Cardiac fibroblast (primary cell): Measurements from ENCODE around the gene PLEKHF1.
"Not testable (repeated sequence)": the region's sequence is repeated elsewhere in the genome, so short reads cannot be mapped to it uniquely, and the experiment has no call there.

Experiments used
- DNase-seq, 2 donors: peaks; one replicate each; pipeline versions ENCODE4 v3.0.0 to v3.0.0-alpha.2; 2010; ENCODE audit warnings: low read depth in 2 of 2
- H3K4me3 ChIP-seq, 2 donors: replicated peaks in 1 of 2; 1 replicate in 1 of 2; 2 replicates in 1 of 2; pipeline ENCODE4 v1.5.1; 2011; ENCODE audit warnings: low read depth in 2 of 2, low read length in 2 of 2, mild to moderate bottlenecking in 2 of 2, moderate library complexity in 1 of 2
- TF ChIP-seq, protein P1 (sequence below): IDR thresholded peaks from one replicate; pipeline ENCODE4 v1.5.1; 2011; ENCODE audit warnings: low read depth, mild to moderate bottlenecking, low read length, inconsistent platforms

PLEKHF1 gene

DNA sequence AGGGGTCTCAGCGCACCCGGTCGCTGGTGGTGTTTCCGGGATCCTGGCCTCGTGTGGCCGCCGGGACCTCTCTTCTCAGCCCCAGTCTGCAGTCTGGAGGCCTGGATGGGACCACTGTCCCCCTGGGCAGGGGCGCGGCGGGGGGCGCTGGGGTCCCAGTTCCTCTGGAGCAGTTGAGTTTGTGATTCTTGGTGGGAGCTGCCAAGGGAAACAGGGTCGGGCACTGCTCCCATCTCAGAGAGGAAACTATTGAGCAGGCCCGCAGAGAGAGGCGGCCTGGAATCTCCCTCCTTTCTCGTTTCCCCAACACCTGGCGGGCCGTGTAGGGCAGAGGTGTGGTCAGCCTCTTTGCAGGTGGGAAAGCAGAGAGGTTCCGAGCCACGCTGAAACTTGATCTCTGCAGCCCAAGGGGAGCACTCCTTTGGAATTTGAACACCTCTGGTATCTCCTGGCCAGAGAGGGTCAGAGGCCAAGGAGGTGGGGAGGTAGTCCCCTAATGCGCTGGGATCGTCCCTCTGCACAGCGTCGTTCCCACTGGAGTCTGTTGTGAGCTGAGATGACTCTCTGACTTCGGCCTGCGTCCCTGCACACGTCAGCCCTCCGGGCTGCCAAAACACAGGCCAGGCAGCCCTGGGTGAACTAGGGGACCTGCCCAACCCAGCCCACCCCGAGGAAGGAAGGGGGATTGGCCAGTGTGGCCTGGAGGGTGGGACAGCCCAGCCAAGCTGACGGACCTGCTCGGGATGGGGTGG lies 741 bp downstream of the PLEKHF1 start:
- DNase-seq: peak; percentile 54 to 88
- peak overlapping the region; percentile 70 to 96 for H3K4me3 ChIP-seq
- TF ChIP-seq, protein P1, sequence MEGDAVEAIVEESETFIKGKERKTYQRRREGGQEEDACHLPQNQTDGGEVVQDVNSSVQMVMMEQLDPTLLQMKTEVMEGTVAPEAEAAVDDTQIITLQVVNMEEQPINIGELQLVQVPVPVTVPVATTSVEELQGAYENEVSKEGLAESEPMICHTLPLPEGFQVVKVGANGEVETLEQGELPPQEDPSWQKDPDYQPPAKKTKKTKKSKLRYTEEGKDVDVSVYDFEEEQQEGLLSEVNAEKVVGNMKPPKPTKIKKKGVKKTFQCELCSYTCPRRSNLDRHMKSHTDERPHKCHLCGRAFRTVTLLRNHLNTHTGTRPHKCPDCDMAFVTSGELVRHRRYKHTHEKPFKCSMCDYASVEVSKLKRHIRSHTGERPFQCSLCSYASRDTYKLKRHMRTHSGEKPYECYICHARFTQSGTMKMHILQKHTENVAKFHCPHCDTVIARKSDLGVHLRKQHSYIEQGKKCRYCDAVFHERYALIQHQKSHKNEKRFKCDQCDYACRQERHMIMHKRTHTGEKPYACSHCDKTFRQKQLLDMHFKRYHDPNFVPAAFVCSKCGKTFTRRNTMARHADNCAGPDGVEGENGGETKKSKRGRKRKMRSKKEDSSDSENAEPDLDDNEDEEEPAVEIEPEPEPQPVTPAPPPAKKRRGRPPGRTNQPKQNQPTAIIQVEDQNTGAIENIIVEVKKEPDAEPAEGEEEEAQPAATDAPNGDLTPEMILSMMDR: no peak

GRCh38 chr19:29666578-29667386 lies 1.5 kb downstream of the PLEKHF1 start:
- TF ChIP-seq, protein P1: no peak
- H3K4me3 ChIP-seq: peak overlapping the region; percentile 70 to 96
- DNase-seq: peak; percentile 68 to 84

GRCh38 chr19:29667387-29667783 lies 2.1 kb downstream of the PLEKHF1 start:
- TF ChIP-seq, protein P1: no peak
- peak overlapping the region; percentile 70 to 96 for H3K4me3 ChIP-seq
- no peak for DNase-seq

DNA sequence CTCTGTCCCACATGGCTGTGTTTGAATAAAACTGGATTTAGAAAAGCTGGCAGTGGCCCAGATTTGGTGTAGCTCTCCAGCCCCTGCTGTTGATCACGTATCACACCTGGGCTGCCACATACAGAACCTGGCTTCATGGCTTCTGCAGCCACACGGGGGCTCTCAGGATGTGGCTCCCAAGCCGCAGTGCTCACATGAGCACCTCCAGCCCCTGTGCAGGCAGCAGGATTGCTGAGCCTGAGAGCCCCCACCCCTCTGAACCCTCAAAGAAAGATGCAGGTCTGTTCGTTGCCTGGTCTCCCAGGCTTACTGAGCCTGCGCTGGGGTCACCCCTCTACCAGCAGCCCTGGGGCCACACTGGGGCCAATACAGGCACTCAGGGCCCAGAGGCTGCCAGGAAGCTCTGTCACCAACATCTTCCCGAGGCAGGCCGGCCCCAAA lies 2.7 kb downstream of the PLEKHF1 start:
- TF ChIP-seq, protein P1: no peak
- DNase-seq: no peak
- no peak overlapping the region for H3K4me3 ChIP-seq

GRCh38 chr19:29668746-29669609 lies 3.7 kb downstream of the PLEKHF1 start:
- no peak for DNase-seq
- TF ChIP-seq, protein P1: peak; percentile 12
- H3K4me3 ChIP-seq: no peak overlapping the region

DNA sequence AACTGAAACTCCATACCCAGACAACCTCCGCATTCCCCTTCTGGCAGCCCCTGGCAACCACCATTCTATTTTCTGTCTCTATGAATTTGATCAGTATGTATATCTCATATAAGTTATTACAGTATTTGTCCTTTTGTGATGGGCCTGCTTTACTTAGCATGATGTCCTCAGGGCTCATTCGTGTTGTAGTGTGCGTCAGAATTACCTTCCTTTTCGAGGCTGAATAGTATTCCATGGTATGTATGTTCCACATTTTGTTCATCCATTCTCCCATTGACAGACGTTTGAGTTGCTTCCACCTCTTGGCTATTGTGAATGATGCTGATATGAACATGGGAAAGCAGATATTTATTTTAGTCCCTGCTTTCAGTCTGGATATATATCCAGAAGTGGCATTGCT lies 5.0 kb downstream of the PLEKHF1 start:
- TF ChIP-seq, protein P1: no peak
- DNase-seq: no peak

GRCh38 chr19:29671026-29671392 lies 5.7 kb downstream of the PLEKHF1 start:
- H3K4me3 ChIP-seq, DNase-seq: not testable (repeated sequence)

More for the DNA sequence above, 5.0 kb downstream of the PLEKHF1 start:
- H3K4me3 ChIP-seq: no peak overlapping the region
